Measurements from ENCODE around the gene MXRA7.
"Not testable (repeated sequence)": the region's sequence is repeated elsewhere in the genome, so short reads cannot be mapped to it uniquely, and the experiment has no call there.

The MXRA7 gene

GRCh38 chr17:76716839-76717215 is 6.1 kb upstream of the MXRA7 start:
- DNase-seq (ENCODE audit: insufficient read length, low spot score): no peak
- no peak for FAIRE-seq

DNA sequence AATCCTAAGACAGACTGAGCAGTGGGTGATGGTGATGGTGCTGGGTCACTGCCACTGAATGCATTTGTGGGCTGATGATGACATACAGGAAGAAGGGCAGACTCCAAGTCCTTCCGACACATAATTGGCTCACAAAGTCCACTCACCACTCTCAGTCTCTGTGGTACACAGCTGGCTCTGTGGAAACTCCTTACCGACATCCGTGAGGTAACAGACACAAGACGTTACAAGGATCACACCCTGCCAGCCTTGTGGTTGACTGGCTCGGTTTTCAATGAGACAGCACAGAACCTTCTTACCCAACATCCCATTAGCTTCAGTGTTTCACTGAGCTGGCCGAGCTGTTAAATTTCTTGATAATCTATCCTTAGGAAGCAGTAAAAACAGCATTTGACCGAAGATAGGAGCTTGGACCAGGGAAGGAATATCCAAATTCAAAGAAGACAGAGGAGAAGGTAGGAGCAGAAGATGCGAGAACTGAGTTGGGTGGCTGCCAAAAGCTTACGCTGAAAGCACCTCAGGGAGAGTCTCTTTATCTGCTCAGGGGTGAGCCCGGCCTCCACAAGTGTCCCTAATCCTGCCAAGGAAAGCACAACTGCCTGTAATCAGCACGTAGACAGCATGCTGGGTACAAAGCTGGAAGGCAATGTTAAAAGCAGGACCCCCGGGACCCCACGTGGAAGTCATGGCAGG is 5.5 kb upstream of the MXRA7 start:
- DNase-seq (ENCODE audit: insufficient read length, low spot score): no peak
- no peak for FAIRE-seq

GRCh38 chr17:76715496-76715830 is 4.7 kb upstream of the MXRA7 start:
- DNase-seq (ENCODE audit: insufficient read length, low spot score): no peak
- FAIRE-seq: no peak

GRCh38 chr17:76714822-76715495 is 4.2 kb upstream of the MXRA7 start:
- DNase-seq (ENCODE audit: insufficient read length, low spot score) (no peak), FAIRE-seq (peak; percentile 78)

GRCh38 chr17:76714336-76714735 is 3.6 kb upstream of the MXRA7 start:
- no peak for DNase-seq (ENCODE audit: insufficient read length, low spot score)
- no peak for FAIRE-seq

GRCh38 chr17:76713765-76714164 is 3.0 kb upstream of the MXRA7 start:
- DNase-seq (ENCODE audit: insufficient read length, low spot score): no peak
- no peak for FAIRE-seq

- DNase-seq (ENCODE audit: insufficient read length, low spot score); FAIRE-seq: not testable (repeated sequence)
Observed at GRCh38 chr17:76712321-76712720, 1.6 kb upstream of the MXRA7 start.

GRCh38 chr17:76709951-76710862 is 558 bp downstream of the MXRA7 start:
- DNase-seq (ENCODE audit: insufficient read length, low spot score); FAIRE-seq: not testable (repeated sequence)

DNA sequence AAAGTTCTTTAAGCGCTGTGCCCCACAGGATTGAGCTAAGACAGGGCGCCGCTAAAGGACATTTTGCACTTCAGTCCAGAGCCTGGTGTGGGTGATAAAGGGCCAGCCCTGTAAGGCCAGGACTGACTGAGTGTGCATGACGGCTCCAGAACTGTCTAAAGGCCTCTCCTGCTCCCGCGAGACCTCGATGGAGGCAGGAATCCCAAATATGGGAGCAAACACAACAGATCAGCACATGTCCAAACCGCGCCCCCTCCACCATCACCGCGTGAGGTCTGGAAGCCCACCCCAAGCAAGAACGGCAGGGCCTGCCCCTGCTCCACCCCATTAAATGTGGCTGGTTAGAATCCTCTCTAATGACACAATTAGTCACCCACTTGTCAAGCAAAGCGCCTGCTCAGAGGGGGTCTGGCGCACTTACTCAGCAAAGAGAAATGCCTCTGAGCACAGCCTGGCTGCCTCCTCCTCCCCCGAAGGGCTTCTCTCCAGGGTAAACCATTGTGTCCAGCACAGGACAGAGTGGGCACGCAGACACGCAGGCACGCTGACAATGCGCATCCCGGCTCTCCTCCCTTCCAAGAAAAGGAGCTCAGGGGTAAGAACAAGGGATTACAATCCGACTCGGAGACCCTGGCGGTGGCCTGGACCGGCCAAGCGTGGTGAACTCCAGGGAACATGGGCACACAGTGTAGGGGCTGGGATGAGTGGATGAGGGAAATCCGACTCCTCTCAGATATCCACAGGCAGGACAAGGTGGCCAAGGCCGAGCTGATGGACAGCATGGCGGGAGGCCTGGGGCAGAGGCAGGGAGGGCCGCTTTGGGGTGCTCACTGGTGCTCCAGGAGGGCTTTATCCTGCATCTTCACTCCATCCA is 1.5 kb downstream of the MXRA7 start:
- no peak for DNase-seq (ENCODE audit: insufficient read length, low spot score)
- FAIRE-seq: no peak

GRCh38 chr17:76707985-76708807 is 2.6 kb downstream of the MXRA7 start:
- no peak for DNase-seq (ENCODE audit: insufficient read length, low spot score)
- FAIRE-seq: no peak

GRCh38 chr17:76706817-76707216 is 3.9 kb downstream of the MXRA7 start:
- FAIRE-seq (no peak), DNase-seq (ENCODE audit: insufficient read length, low spot score) (no peak)

GRCh38 chr17:76704805-76705204 is 6.0 kb downstream of the MXRA7 start:
- no peak for DNase-seq (ENCODE audit: insufficient read length, low spot score)
- FAIRE-seq: no peak

DNA sequence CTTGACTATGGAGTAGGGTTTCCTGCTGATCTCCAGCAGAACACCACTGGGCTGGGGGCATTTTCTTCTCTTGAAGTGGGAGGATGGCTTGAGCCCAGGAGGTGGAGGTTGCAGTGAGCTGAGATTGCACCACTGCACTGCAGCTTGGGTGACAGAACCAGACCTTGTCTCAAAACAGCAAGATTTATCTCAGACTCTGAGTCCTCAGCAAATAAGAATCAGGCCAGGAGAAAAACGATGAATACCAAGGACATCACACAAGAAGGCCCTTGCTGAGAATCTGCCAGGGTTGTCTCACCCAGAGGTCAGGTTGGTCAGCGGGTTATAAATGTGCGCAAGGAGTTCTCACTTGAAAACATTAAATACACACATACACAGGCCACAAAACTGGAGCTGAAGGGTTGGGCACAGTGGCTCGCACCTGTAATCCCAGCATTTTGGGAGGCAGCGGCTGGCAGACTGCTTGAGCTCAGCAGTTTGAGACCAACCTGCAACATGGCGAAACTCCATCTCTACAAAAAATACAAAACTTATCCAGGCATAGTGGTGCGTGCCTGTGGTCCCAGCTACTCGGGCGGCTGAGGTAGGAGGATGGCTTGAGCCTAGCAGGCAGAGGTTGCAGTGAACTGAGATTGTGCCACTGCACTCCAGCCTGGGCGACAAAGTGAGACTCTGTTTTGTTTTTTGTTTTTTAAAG is 7.7 kb downstream of the MXRA7 start:
- no peak for FAIRE-seq

GRCh38 chr17:76702076-76702475 is 8.7 kb downstream of the MXRA7 start:
- FAIRE-seq (no peak), DNase-seq (ENCODE audit: insufficient read length, low spot score) (no peak)

More for the DNA sequence above, 7.7 kb downstream of the MXRA7 start:
- no peak for DNase-seq (ENCODE audit: insufficient read length, low spot score)

- DNase-seq (ENCODE audit: insufficient read length, low spot score) (no peak), FAIRE-seq (no peak)
Observed at GRCh38 chr17:76701471-76701967, 9.2 kb downstream of the MXRA7 start.

DNA sequence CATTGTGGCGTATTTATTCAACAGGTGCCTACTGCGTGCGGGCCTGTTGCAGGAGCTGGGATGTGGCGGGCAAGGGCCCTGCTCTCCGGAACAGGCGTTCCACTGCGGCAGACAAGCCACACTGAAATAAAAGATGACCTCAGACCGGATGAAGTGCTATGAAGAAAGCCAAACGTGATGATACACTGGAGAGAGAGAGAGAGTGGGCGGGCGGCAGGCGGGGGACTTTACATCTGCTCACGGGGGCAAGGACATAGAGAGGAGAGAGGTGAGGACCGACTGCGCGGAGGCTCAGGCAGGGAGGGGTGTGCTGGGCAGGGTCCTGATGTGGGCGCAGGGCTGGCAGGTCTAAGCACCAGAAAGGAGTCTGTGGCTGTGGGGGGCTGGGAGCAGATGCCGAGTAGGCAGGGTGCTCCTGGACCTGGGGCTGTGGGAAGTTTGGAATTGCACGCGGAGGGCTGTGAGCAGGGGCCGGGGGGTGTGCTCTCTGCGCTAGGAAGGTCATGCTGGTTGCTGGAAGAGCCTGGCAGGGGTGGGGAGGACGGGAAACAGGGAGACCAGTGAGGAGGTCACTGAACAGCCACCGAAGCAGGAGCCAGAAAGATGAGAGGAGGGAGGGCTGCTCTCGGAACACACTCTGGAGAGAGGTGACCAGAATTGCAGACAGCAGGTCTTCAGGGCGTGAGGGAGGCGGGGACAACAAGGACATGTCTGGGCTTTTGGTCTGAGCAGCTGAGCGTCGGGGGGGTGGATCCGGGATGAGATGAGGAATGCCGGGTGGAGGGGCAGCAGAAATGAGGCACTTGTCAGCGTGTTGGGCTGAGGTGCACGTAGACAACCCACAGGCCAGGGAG is 9.9 kb downstream of the MXRA7 start:
- FAIRE-seq: no peak
- no peak for DNase-seq (ENCODE audit: insufficient read length, low spot score)

DNA sequence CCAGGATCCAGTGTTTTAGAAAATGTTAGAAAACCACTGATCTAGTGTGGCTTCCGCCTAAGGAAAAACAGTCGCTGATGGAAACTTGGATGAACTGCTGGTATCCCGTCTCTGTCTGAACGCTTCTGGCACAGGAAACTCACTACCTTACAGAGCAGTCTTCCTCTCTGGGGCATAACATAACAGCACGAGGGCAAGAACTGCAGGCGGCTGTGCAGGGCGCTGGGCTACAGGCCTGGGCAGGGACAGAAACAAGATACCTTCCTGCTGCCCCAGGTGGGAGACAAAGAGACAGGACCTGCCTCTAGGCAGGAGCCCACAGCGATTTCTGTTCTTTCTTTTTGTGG is 10.5 kb downstream of the MXRA7 start:
- FAIRE-seq: no peak

DNA sequence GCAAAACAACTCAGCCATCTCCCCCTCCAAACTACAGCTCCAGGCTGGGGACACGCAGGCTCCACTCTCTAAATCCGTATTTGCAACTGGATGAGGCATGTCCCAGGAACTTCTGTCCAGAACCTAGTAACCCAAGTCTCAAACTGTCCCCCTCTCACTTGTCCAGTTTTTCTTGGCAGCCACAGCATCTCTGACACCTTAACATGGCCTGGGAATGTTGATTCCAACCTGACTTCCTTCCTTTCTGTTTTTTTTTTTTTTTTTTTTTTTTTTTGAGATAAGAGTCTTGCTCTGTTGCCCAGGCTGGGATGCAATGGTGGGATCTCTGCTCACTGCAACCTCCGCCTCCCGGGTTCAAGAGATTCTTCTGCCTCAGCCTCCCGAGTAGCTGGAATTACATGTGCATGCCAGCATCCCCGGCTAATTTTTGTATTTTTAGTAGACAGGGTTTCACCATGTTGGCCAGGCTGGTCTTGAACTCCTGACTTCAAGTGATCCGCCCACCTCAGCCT is 12.2 kb downstream of the MXRA7 start:
- DNase-seq (ENCODE audit: insufficient read length, low spot score); FAIRE-seq: not testable (repeated sequence)

More for the DNA sequence above, 10.5 kb downstream of the MXRA7 start:
- no peak for DNase-seq (ENCODE audit: insufficient read length, low spot score)
